Neural cell (in vitro differentiated cells): ENCODE data around the gene LRBA.
"Not testable (repeated sequence)": the region's sequence is repeated elsewhere in the genome, so short reads cannot be mapped to it uniquely, and the experiment has no call there.

ENCODE experiments used
- CTCF ChIP-seq: fragments of 450-650 bp; IDR thresholded peaks from 2 replicates; pipeline ENCODE4 v1.5.1; 2014; ENCODE audit warnings: antibody characterized with exemption, mild to moderate bottlenecking, moderate library complexity; ENCODE audit not compliant: poor library complexity, severe bottlenecking
- EP300 ChIP-seq: fragments of 450-650 bp; conservative IDR thresholded peaks from 2 replicates; pipeline ENCODE4 v1.6.1; 2014; ENCODE audit warnings: antibody characterized with exemption, mild to moderate bottlenecking, moderate library complexity; ENCODE audit not compliant: poor library complexity, severe bottlenecking
- EZH2 ChIP-seq: fragments of 200-600, 300-800 bp; shearing (Covaris generic), sonication (generic); IDR thresholded peaks from 2 replicates; pipeline ENCODE4 v1.6.1; 2014; ENCODE audit warnings: antibody characterized with exemption, low read length, borderline replicate concordance, mild to moderate bottlenecking; ENCODE audit not compliant: insufficient read depth, poor library complexity, severe bottlenecking
- MXI1 ChIP-seq: fragments of 450-650 bp; conservative IDR thresholded peaks from 2 replicates; pipeline ENCODE4 v1.6.1; 2014; ENCODE audit warnings: antibody characterized with exemption, mild to moderate bottlenecking; ENCODE audit not compliant: poor library complexity, severe bottlenecking
- POLR2AphosphoS5 ChIP-seq: IDR thresholded peaks from 2 replicates; pipeline ENCODE4 v1.6.1; 2012
- RAD21 ChIP-seq: fragments of 450-650 bp; conservative IDR thresholded peaks from 2 replicates; pipeline ENCODE4 v1.6.1; 2014; ENCODE audit warnings: antibody characterized with exemption, mild to moderate bottlenecking, moderate library complexity
- SMC3 ChIP-seq: fragments of 450-650 bp; conservative IDR thresholded peaks from 2 replicates; pipeline ENCODE4 v1.6.1; 2014; ENCODE audit warnings: antibody characterized with exemption, mild to moderate bottlenecking, moderate library complexity; ENCODE audit not compliant: poor library complexity
- TAF1 ChIP-seq: IDR thresholded peaks from 2 replicates; pipeline ENCODE4 v1.6.1; 2012; ENCODE audit warnings: low read depth
- TF ChIP-seq, protein P1 (sequence below): IDR thresholded peaks from 2 replicates; pipeline ENCODE4 v1.6.1; 2012; ENCODE audit warnings: borderline replicate concordance

DNA sequence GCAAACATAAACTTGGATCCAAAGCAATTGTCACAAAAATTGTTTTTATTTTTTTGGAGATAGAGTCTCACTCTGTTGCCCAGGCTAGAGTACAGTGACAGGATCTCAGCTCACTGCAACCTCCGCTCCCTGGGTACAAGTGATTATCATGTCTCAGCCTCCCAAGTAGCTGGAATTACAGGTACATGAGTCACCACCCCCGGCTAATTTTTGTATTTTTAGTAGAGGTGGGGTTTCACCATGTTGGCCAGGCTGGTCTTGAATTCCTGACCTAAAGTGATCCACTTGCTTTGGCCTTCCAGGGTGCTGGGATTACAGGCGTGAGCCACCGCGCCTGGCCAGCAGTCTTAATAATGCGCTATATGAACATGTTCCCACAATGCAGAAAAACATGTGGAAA, 272.2 kb downstream of the LRBA start:
- not testable (repeated sequence) for TF ChIP-seq POLR2AphosphoS5, CTCF, EZH2, EP300, TAF1, SMC3, RAD21, MXI1
- TF ChIP-seq, protein P1, sequence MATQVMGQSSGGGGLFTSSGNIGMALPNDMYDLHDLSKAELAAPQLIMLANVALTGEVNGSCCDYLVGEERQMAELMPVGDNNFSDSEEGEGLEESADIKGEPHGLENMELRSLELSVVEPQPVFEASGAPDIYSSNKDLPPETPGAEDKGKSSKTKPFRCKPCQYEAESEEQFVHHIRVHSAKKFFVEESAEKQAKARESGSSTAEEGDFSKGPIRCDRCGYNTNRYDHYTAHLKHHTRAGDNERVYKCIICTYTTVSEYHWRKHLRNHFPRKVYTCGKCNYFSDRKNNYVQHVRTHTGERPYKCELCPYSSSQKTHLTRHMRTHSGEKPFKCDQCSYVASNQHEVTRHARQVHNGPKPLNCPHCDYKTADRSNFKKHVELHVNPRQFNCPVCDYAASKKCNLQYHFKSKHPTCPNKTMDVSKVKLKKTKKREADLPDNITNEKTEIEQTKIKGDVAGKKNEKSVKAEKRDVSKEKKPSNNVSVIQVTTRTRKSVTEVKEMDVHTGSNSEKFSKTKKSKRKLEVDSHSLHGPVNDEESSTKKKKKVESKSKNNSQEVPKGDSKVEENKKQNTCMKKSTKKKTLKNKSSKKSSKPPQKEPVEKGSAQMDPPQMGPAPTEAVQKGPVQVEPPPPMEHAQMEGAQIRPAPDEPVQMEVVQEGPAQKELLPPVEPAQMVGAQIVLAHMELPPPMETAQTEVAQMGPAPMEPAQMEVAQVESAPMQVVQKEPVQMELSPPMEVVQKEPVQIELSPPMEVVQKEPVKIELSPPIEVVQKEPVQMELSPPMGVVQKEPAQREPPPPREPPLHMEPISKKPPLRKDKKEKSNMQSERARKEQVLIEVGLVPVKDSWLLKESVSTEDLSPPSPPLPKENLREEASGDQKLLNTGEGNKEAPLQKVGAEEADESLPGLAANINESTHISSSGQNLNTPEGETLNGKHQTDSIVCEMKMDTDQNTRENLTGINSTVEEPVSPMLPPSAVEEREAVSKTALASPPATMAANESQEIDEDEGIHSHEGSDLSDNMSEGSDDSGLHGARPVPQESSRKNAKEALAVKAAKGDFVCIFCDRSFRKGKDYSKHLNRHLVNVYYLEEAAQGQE, result not testable (repeated sequence)
